Body of pancreas (tissue), 4 donors: ENCODE results near the gene NCAM1. TPM values are rescaled to one million over a fixed set of nuclear protein-coding genes. Genes with fewer than 3 reads are reported as not detected.

Source experiments
- ATAC-seq: fragments of 150-250 bp; one replicate; pipeline ENCODE4 v1.9.1; 2016
- DNase-seq, 4 donors: peaks; one replicate each; pipeline ENCODE4 v3.0.0-alpha.2; 2019
- H3K27ac ChIP-seq, 4 donors: fragments of 200-600 bp; sonication (generic); 1 replicate in 3 of 4; 2 replicates in 1 of 4; pipeline versions ENCODE4 v1.5.1 to v1.6.1; 2016 to 2019; ENCODE audit warnings: mild to moderate bottlenecking in 1 of 4, mixed read lengths in 1 of 4, moderate library complexity in 1 of 4
- H3K27me3 ChIP-seq, 2 donors: fragments of 200-600 bp; sonication (generic); one replicate each; pipeline ENCODE4 v1.6.0; 2016; ENCODE audit warnings: mild to moderate bottlenecking in 1 of 2
- H3K36me3 ChIP-seq, 2 donors: fragments of 200-600 bp; sonication (generic); replicated peaks in 1 of 2; 2 replicates each; pipeline ENCODE4 v1.5.1; 2016; ENCODE audit warnings: low read depth in 2 of 2; ENCODE audit not compliant: insufficient read depth in 1 of 2
- H3K4me1 ChIP-seq: fragments of 200-600 bp; sonication (generic); one replicate; pipeline ENCODE4 v1.6.0; 2016
- H3K4me3 ChIP-seq, 2 donors: fragments of 200-600 bp; sonication (generic); 1 replicate in 1 of 2; 2 replicates in 1 of 2; pipeline ENCODE4 v1.5.1; 2016 to 2019
- H3K9me3 ChIP-seq, 3 donors: fragments of 200-600 bp; sonication (generic); 1 replicate in 2 of 3; 2 replicates in 1 of 3; pipeline ENCODE4 v1.5.1; 2016
- POLR2A ChIP-seq, 3 donors: fragments of 450-650 bp; IDR thresholded peaks; one replicate each; pipeline ENCODE4 v1.6.1; 2016; ENCODE audit warnings: antibody characterized with exemption in 3 of 3, mild to moderate bottlenecking in 2 of 3
- WGBS, 2 donors: methylation state at CpG; one replicate each; pipeline ENCODE4 v1.1.5; 2017; 5-methylcytosine and 5-hydroxymethylcytosine counted together
- intact Hi-C: fragments of 100-400 bp; cut with DNase I; formaldehyde crosslinking; loops from one replicate; pipeline ENCODE4 v1.15.1; 2023
- total RNA-seq, 2 donors: library from RNA; depleted of rRNA; stranded (reverse); fragments of >200 nt; gene quantifications; one replicate each; pipeline ENCODE4 v1.1.0, GENCODE V29; 2016
- TF ChIP-seq, protein P1 (sequence below), 7 experiments: fragments of 450-650 bp in 4 of 7; fragments of 200-600 bp in 3 of 7; sonication (generic) in 3 of 7; IDR thresholded peaks; one replicate each; pipeline ENCODE4 v1.5.1; 2016 to 2019; ENCODE audit warnings: antibody characterized with exemption in 7 of 7

NCAM1 gene
- total RNA-seq, 2 donors from 2014 or later: 10.1 to 26.0 TPM

DNA sequence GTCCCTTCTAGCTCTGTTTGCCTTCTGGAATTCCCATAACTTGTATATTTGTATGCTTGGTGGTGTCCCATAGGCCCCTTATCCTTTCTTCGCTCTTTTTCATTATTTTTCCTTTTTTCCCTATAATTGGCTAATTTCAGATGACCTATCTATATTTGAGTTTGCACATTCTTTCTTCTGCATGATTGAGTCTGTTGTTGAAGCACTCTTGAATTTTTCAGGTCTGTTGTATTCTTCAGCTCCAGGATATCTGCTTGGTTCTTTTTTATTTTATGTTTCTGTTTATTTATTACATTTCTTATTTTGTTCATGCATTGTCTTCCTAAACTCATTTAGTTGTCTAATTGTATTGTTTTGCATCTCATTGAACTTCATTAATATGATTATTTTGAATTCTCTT is 28.0 kb downstream of the NCAM1 start:
- Histone ChIP-seq H3K36me3 (no peaks in the 10 kb centered on the region), H3K4me1 (no peaks in the 10 kb centered on the region), H3K27ac (no peak overlapping the region), H3K9me3 (no peaks in the 10 kb centered on the region), H3K27me3 (no peaks in the 10 kb centered on the region), H3K4me3 (no peak overlapping the region)
- WGBS, 2 donors: 86 to 93% methylated on average over 1 of the region's 1 CpG
- DNase-seq (no peak), ATAC-seq (no peak)
- intact Hi-C loops: no loop called here
- no peak for TF ChIP-seq POLR2A (IDR thresholded peaks at IDR 0.05)
- TF ChIP-seq, protein P1, sequence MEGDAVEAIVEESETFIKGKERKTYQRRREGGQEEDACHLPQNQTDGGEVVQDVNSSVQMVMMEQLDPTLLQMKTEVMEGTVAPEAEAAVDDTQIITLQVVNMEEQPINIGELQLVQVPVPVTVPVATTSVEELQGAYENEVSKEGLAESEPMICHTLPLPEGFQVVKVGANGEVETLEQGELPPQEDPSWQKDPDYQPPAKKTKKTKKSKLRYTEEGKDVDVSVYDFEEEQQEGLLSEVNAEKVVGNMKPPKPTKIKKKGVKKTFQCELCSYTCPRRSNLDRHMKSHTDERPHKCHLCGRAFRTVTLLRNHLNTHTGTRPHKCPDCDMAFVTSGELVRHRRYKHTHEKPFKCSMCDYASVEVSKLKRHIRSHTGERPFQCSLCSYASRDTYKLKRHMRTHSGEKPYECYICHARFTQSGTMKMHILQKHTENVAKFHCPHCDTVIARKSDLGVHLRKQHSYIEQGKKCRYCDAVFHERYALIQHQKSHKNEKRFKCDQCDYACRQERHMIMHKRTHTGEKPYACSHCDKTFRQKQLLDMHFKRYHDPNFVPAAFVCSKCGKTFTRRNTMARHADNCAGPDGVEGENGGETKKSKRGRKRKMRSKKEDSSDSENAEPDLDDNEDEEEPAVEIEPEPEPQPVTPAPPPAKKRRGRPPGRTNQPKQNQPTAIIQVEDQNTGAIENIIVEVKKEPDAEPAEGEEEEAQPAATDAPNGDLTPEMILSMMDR (IDR thresholded peaks at IDR 0.05): no peak

DNA sequence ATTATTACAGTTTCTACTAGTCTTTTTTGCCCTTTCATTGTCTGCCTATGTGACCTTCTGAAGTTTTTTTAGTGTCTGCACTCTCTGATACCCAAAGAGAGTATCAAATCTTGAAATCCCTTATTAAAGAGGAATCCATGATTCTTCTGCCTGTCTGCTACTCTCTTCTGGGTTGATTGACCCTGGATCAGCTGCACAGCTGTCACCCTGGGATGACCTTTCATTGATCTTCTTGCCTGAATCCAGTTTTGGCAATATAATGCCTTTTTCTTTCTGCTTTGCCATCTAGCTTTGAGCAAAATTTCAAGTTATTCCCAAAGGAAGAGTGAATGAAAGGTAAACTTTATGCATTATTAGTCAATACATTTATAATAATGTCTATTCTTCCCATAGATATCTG is 32.6 kb downstream of the NCAM1 start:
- DNase-seq: no peak
- TF ChIP-seq, protein P1 (IDR thresholded peaks at IDR 0.05): no peak
- TF ChIP-seq POLR2A (IDR thresholded peaks at IDR 0.05): no peak
- ATAC-seq: no peak
- Histone ChIP-seq H3K4me1 (no peaks in the 10 kb centered on the region), H3K27ac (no peak overlapping the region), H3K4me3 (no peak overlapping the region), H3K36me3 (no peaks in the 10 kb centered on the region), H3K9me3 (no peaks in the 10 kb centered on the region), H3K27me3 (no peaks in the 10 kb centered on the region)
- intact Hi-C loops: no loop called here

DNA sequence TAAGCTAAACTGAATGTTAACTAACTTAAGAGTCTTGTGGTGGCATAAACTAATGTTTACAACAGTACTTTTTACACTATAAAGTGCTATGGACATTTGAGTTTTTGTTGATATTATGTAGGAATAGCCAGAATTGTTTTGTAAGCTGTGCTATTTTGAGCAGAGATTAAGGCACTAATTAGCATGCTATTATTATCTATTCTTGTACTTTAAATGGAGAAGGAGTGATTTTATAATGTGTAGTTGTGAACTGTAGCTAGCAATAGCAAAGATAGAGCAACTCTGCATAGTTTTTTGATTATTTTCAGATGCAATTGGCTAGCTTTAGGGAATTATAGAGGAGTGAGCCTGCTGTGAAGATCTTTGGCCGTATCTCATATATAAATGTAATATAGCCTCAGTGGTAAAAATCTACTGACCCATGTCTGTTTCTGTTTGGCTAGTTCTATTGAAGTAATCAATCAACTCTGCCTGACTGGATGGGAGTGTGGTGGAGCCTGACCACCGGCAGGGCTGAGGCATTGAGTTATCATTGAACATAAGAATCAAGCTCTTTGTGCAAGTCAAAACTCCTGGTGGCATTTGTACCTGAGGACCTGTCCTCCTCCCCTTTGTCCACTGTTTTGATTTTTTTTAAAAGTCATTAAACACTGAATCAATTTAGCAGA is 34.3 kb downstream of the NCAM1 start:
- H3K4me3 ChIP-seq: no peak overlapping the region
- H3K9me3 ChIP-seq: no peaks in the 10 kb centered on the region
- H3K4me1 ChIP-seq: no peaks in the 10 kb centered on the region
- no peak for DNase-seq
- H3K36me3 ChIP-seq: no peaks in the 10 kb centered on the region
- 21 to 35% methylated on average over 2 of the region's 2 CpGs for WGBS, 2 donors
- no peak overlapping the region for H3K27ac ChIP-seq
- ATAC-seq: no peak
- intact Hi-C loops: no loop called here
- TF ChIP-seq POLR2A (IDR thresholded peaks at IDR 0.05): no peak
- TF ChIP-seq, protein P1 (IDR thresholded peaks at IDR 0.05): no peak
- no peaks in the 10 kb centered on the region for H3K27me3 ChIP-seq

DNA sequence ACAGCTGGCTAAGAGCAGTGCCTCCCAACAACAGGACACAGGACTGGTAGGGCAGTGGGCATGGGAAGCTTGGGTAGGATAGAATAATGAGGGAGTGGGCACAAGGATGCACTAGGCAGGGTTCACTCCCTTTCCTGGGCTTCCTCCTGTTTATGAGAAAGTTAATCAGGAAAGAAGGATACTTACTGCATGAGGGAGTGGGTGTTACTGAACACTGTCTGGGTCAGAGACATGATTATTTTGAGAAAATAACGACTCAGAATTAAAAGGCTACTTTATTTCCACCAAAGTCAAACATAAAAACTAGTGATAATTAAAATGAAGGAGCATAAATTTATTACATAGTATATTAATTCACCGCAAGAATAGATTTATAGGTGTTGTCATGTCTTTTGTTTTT is 35.8 kb downstream of the NCAM1 start:
- DNase-seq: no peak
- H3K9me3 ChIP-seq: no peaks in the 10 kb centered on the region
- no peak for ATAC-seq
- no peaks in the 10 kb centered on the region for H3K36me3 ChIP-seq
- TF ChIP-seq POLR2A (IDR thresholded peaks at IDR 0.05): no peak
- TF ChIP-seq, protein P1 (IDR thresholded peaks at IDR 0.05): no peak
- H3K27me3 ChIP-seq: no peaks in the 10 kb centered on the region
- intact Hi-C loops: no loop called here
- WGBS, 2 donors: 73 to 74% methylated on average over 2 of the region's 2 CpGs
- no peaks in the 10 kb centered on the region for H3K4me1 ChIP-seq
- no peak overlapping the region for H3K27ac ChIP-seq
- H3K4me3 ChIP-seq: no peak overlapping the region

DNA sequence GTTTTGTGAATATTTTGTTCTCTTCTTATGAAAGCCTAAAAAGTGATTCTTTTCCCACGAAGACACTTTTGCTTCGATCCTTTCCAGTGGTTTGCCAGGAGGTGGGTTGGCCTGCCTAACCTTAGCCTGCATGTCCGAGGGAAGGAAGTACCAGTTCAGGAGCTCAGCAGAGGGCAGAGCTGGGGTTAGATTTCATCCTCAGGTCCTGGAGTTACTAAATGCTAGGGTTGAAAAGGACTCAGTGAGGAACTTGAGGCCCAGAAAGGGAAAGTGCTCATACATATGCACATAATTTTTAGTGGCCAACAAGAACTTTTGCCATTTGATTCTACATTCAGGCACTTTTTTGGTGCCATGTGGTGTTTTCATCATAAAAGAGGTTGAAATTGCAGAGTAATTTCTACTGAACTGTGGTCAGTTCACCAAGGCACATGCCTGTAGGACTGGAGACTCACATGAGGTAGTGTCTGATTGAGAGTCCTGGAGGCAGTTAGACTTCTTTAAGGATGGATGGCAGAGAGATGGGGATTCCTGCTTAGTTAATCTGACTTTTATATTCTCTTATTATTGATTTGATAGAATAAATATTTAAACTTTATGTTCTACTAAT is 36.7 kb downstream of the NCAM1 start:
- no peak overlapping the region for H3K4me3 ChIP-seq
- intact Hi-C loops: no loop called here
- 53 to 79% methylated on average over 3 of the region's 3 CpGs for WGBS, 2 donors
- ATAC-seq: no peak
- no peak overlapping the region for H3K27ac ChIP-seq
- no peak for TF ChIP-seq POLR2A (IDR thresholded peaks at IDR 0.05)
- TF ChIP-seq, protein P1 (IDR thresholded peaks at IDR 0.05): no peak
- H3K9me3 ChIP-seq: no peaks in the 10 kb centered on the region
- no peaks in the 10 kb centered on the region for H3K4me1 ChIP-seq
- H3K36me3 ChIP-seq: no peaks in the 10 kb centered on the region
- no peak for DNase-seq
- no peaks in the 10 kb centered on the region for H3K27me3 ChIP-seq
